AG04449 (cell line): ENCODE results near the gene SLITRK6.

Experiments
- CTCF ChIA-PET: fragments of 350-600 bp; formaldehyde crosslinking; extraction: SDS; loops from one replicate; lab custom pipeline; 2021; ENCODE audit warnings: antibody characterized with exemption; lab: Yijun Ruan, JAX
- POLR2A ChIA-PET: fragments of 400-600, 350-600 bp; formaldehyde crosslinking; extraction: SDS; loops from one replicate; lab custom pipeline; 2020; ENCODE audit warnings: antibody characterized with exemption, inconsistent platforms; lab: Yijun Ruan, JAX
- DNase-seq: peaks from one replicate; pipeline ENCODE4 v3.0.0-alpha.2; 2010; ENCODE audit warnings: low read depth, low spot score
- H3K4me3 ChIP-seq: 2 replicates; pipeline ENCODE4 v1.5.1; 2011; ENCODE audit warnings: low read depth, mild to moderate bottlenecking, control low read depth, low read length
- TF ChIP-seq, protein P1 (sequence below): IDR thresholded peaks from one replicate; pipeline ENCODE4 v1.5.1; 2011; ENCODE audit warnings: mild to moderate bottlenecking, moderate library complexity, low read length, control low read depth, inconsistent platforms; ENCODE audit not compliant: insufficient read depth; ENCODE audit errors: missing control alignments

Gene SLITRK6

DNA sequence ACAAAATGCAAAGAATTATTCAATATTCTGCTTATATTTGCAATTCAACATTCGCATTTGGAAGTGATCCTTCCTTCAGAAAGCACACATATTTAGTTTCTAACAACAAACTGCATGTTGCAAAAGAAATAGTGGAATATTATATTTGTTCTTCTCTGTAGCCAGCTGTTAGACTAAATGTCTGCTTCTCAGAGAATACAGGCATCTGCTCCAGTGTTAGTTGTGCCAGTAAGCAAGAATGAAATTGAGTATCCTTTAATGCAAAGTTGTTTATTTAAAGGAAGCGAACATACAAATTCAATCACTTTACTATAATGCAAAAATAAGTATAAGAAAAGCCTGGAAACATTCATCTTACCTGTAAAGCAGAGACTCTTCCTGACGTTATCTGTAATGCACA lies 663 bp downstream of the SLITRK6 start:
- TF ChIP-seq, protein P1, sequence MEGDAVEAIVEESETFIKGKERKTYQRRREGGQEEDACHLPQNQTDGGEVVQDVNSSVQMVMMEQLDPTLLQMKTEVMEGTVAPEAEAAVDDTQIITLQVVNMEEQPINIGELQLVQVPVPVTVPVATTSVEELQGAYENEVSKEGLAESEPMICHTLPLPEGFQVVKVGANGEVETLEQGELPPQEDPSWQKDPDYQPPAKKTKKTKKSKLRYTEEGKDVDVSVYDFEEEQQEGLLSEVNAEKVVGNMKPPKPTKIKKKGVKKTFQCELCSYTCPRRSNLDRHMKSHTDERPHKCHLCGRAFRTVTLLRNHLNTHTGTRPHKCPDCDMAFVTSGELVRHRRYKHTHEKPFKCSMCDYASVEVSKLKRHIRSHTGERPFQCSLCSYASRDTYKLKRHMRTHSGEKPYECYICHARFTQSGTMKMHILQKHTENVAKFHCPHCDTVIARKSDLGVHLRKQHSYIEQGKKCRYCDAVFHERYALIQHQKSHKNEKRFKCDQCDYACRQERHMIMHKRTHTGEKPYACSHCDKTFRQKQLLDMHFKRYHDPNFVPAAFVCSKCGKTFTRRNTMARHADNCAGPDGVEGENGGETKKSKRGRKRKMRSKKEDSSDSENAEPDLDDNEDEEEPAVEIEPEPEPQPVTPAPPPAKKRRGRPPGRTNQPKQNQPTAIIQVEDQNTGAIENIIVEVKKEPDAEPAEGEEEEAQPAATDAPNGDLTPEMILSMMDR, result no peak
- no peak for DNase-seq
- POLR2A ChIA-PET, result no interaction called here
- CTCF ChIA-PET, result interaction anchor here (1.3 kb wide), 1 partner anchor 10 kb away, joined by 5 read pairs; no protein-coding TSS in a partner anchor
- no peak overlapping the region for H3K4me3 ChIP-seq

DNA sequence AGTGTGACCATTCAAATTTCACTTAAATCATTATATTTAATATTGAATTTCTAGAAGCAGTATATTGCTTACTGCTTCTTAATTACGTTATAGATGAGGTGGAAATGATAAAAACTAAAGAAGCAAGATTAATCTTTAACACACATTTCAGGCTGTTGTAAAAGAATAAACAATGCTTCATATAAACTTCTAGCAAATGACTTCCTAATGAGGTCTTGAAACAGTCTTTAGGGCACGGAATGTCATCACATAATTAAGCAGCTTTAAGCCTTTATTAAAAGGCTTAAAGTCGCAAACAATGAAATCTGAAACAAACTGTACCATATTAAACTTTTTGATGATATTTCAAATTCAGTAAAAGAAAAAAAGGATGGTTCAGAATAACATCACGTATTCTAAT lies 1.9 kb downstream of the SLITRK6 start:
- ChIA-PET POLR2A (no interaction called here), CTCF (no interaction called here)
- DNase-seq, result no peak
- TF ChIP-seq, protein P1, result no peak
- H3K4me3 ChIP-seq, result no peak overlapping the region

DNA sequence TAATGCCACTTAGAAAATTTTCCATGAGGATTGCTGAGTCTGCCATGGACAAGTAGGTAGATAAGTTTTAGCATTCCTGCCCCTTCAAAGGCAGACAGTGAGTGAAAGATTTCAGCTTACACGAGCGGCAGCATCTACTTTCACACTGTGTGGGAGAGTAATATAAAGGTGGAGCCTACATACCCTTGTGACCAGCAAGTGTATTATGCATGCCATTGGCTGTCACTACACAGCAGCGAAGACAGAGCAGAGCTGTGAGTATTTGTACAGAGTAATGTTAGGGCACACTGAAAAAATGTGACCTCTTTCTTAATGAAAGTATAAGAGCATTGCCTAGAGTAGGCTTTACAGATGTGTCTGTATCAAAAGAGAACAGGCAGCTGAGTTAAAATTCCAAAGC lies 14.0 kb downstream of the SLITRK6 start:
- TF ChIP-seq, protein P1, result no peak
- H3K4me3 ChIP-seq, result no peak overlapping the region
- no peak for DNase-seq
- POLR2A ChIA-PET, result no interaction called here
- CTCF ChIA-PET, result no interaction called here

DNA sequence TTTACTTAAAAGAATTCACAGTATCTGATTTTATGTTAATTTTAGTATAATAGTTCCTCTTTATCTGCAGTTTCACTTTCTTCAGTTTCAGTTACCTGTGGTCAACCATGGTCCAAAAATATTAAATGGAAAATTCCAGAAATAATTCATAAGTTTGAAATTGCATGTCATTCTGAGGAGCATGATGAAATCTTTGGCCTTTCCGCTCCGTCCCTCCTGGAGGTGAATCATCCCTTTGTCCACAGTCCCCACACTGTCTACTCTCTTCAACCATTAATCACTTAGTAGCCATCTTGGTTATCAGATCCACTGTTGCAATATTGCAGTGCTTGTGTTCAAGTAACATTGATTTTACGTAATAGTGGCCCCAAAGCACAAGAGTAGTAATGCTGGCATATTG lies 26.9 kb downstream of the SLITRK6 start:
- ChIA-PET POLR2A (no interaction called here), CTCF (no interaction called here)

DNA sequence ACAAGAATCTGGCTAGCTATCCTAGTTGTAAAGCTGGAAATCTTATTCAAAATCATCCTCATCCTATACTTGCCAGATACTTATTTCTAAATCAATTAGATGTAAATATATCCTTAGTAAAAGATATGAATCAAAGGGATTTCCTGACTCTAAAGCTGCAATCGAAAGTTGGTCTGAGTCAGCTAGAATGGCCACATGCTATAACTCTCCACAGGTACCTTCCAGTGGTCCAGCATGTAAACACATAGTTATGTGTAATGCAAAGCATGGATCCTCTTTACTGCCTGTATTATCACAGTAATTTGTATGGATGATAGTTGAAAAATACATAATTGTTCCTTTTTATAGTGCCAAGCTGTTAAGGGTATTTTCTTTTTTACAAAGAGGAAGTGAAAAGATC lies 27.4 kb downstream of the SLITRK6 start:
- no peak for DNase-seq
- CTCF ChIA-PET, result no interaction called here
- TF ChIP-seq, protein P1, result no peak
- no peak overlapping the region for H3K4me3 ChIP-seq
- POLR2A ChIA-PET, result no interaction called here

More for the DNA sequence above, 26.9 kb downstream of the SLITRK6 start:
- no peak for DNase-seq
- TF ChIP-seq, protein P1, result no peak
- no peak overlapping the region for H3K4me3 ChIP-seq

DNA sequence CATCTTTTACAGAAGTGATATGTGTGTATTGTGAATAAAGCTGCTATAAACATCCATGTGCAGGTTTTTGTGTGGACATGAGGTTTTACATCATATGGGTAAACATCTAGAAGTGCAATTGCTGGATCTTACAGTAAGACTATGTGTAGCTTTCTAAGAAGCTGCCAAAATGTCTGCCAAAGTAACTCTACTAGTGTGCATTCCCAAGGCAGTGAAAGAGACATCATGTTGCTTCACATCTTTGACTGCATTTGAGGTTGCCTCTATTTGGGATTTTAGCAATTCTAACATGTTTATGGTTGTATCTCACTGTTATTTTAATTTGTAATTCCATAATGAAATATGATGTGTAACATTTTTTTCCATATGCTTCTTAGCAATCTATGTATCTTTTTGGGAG lies 30.3 kb downstream of the SLITRK6 start:
- no peak for DNase-seq
- ChIA-PET CTCF (no interaction called here), POLR2A (no interaction called here)
- TF ChIP-seq, protein P1, result no peak
- no peak overlapping the region for H3K4me3 ChIP-seq
